Astrocyte (in vitro differentiated cells and primary cell): ENCODE data around the gene TK2. TPM values are rescaled to one million over a fixed set of nuclear protein-coding genes. Genes with fewer than 3 reads are reported as not detected.

Experiments used
- DNase-seq: peaks from one replicate; pipeline ENCODE4 v3.0.0-alpha.2; 2010; ENCODE audit warnings: low read depth
- FAIRE-seq: peaks from 2 replicates; lab custom pipeline; 2011; peaks lifted over from hg19 to GRCh38; lab: Jason Lieb, UNC
- H2AFZ ChIP-seq: 2 replicates; pipeline ENCODE4 v1.6.0; 2012; ENCODE audit warnings: low read depth, low read length, inconsistent platforms
- H3K27ac ChIP-seq: 2 replicates; pipeline ENCODE4 v1.5.1; 2011; ENCODE audit warnings: low read depth, low read length, inconsistent platforms
- H3K27me3 ChIP-seq: 2 replicates; pipeline ENCODE4 v1.6.0; 2011; ENCODE audit warnings: low read length, inconsistent platforms; ENCODE audit not compliant: insufficient read depth
- H3K36me3 ChIP-seq: 2 replicates; pipeline ENCODE4 v1.5.1; 2011; ENCODE audit warnings: low read length, inconsistent platforms; ENCODE audit not compliant: insufficient read depth
- H3K4me1 ChIP-seq: 2 replicates; pipeline ENCODE4 v1.5.1; 2011; ENCODE audit warnings: low read length, inconsistent platforms; ENCODE audit not compliant: insufficient read depth
- H3K4me2 ChIP-seq: 2 replicates; pipeline ENCODE4 v1.6.0; 2012; ENCODE audit warnings: low read length, inconsistent platforms
- H3K4me3 ChIP-seq: 2 replicates; pipeline ENCODE4 v1.5.1; 2011; ENCODE audit warnings: low read depth, mild to moderate bottlenecking, low read length, inconsistent platforms; ENCODE audit not compliant: insufficient read depth
- H3K79me2 ChIP-seq: 2 replicates; pipeline ENCODE4 v1.6.0; 2012; ENCODE audit warnings: mild to moderate bottlenecking, low read length, inconsistent platforms; ENCODE audit not compliant: insufficient read depth
- H3K9ac ChIP-seq: 2 replicates; pipeline ENCODE4 v1.6.0; 2012; ENCODE audit warnings: mild to moderate bottlenecking, low read length, inconsistent platforms
- H3K9me3 ChIP-seq: 2 replicates; pipeline ENCODE4 v1.5.1; 2012; ENCODE audit warnings: low read depth, mild to moderate bottlenecking, low read length, inconsistent platforms; ENCODE audit not compliant: insufficient read depth
- H4K20me1 ChIP-seq: 2 replicates; pipeline ENCODE4 v1.6.0; 2012; ENCODE audit warnings: low read length, inconsistent platforms; ENCODE audit not compliant: insufficient read depth
- H3K27ac Mint-ChIP-seq: one replicate; pipeline ENCODE4 v1.8.0; 2021; ENCODE audit warnings: mild to moderate bottlenecking, mixed read lengths; ENCODE audit not compliant: unreplicated experiment
- H3K27me3 Mint-ChIP-seq: one replicate; pipeline ENCODE4 v1.8.0; 2021; ENCODE audit warnings: low read depth, mixed read lengths; ENCODE audit not compliant: unreplicated experiment
- H3K36me3 Mint-ChIP-seq: one replicate; pipeline ENCODE4 v1.8.0; 2021; ENCODE audit warnings: low read depth, mixed read lengths; ENCODE audit not compliant: unreplicated experiment
- H3K4me1 Mint-ChIP-seq: one replicate; pipeline ENCODE4 v1.8.0; 2021; ENCODE audit warnings: low read depth, mixed read lengths; ENCODE audit not compliant: unreplicated experiment
- H3K4me3 Mint-ChIP-seq: one replicate; pipeline ENCODE4 v1.8.0; 2021; ENCODE audit warnings: mild to moderate bottlenecking, moderate library complexity, mixed read lengths; ENCODE audit not compliant: unreplicated experiment
- H3K9me3 Mint-ChIP-seq: one replicate; pipeline ENCODE4 v1.8.0; 2021; ENCODE audit warnings: mild to moderate bottlenecking, mixed read lengths; ENCODE audit not compliant: unreplicated experiment
- EZH2 ChIP-seq: IDR thresholded peaks from 2 replicates; pipeline ENCODE4 v1.6.1; 2012; ENCODE audit warnings: mild to moderate bottlenecking, low read length, inconsistent platforms; ENCODE audit not compliant: insufficient read depth
- total RNA-seq: library from RNA; stranded (reverse); gene quantifications from 2 replicates; pipeline ENCODE4 v1.2.1, GENCODE V29; 2021
- TF ChIP-seq, protein P1 (sequence below): IDR thresholded peaks from 2 replicates; pipeline ENCODE4 v1.5.1; 2011; ENCODE audit warnings: low read depth, mild to moderate bottlenecking, inconsistent platforms, low read length, moderate library complexity; ENCODE audit not compliant: insufficient read depth

The TK2 gene
- total RNA-seq, 1 donor from 2014 or later: 12.4 TPM

GRCh38 chr16:66538910-66539309 is 11.0 kb downstream of the TK2 start:
- Histone ChIP-seq H3K79me2 (no peaks in the 10 kb centered on the region), H3K4me3 (no peak overlapping the region), H2AFZ (no peak overlapping the region), H3K4me2 (no peak overlapping the region), H3K4me1 (peaks cover 5% of the 10 kb centered on the region), H3K9me3 (no peaks in the 10 kb centered on the region), H4K20me1 (no peaks in the 10 kb centered on the region), H3K36me3 (peaks cover 5% of the 10 kb centered on the region), H3K27me3 (no peaks in the 10 kb centered on the region), H3K27ac (no peak overlapping the region), H3K9ac (no peak overlapping the region)
- Mint-ChIP-seq H3K36me3 (peaks cover 23% of the 10 kb centered on the region), H3K9me3 (peaks cover 3% of the 10 kb centered on the region), H3K27me3 (peaks cover 9% of the 10 kb centered on the region), H3K4me1 (peaks cover 11% of the 10 kb centered on the region), H3K27ac (no peak overlapping the region), H3K4me3 (no peak overlapping the region)
- TF ChIP-seq, protein P1, sequence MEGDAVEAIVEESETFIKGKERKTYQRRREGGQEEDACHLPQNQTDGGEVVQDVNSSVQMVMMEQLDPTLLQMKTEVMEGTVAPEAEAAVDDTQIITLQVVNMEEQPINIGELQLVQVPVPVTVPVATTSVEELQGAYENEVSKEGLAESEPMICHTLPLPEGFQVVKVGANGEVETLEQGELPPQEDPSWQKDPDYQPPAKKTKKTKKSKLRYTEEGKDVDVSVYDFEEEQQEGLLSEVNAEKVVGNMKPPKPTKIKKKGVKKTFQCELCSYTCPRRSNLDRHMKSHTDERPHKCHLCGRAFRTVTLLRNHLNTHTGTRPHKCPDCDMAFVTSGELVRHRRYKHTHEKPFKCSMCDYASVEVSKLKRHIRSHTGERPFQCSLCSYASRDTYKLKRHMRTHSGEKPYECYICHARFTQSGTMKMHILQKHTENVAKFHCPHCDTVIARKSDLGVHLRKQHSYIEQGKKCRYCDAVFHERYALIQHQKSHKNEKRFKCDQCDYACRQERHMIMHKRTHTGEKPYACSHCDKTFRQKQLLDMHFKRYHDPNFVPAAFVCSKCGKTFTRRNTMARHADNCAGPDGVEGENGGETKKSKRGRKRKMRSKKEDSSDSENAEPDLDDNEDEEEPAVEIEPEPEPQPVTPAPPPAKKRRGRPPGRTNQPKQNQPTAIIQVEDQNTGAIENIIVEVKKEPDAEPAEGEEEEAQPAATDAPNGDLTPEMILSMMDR: no peak
- TF ChIP-seq EZH2: no peak
- no peak for FAIRE-seq
- no peak for DNase-seq

GRCh38 chr16:66537236-66537635 is 12.7 kb downstream of the TK2 start:
- no peaks in the 10 kb centered on the region for H3K9me3 ChIP-seq
- peaks cover 11% of the 10 kb centered on the region for H3K4me1 Mint-ChIP-seq
- H3K4me2 ChIP-seq: no peak overlapping the region
- H3K27ac Mint-ChIP-seq: no peak overlapping the region
- no peak for DNase-seq
- H3K4me3 ChIP-seq: no peak overlapping the region
- peaks cover 3% of the 10 kb centered on the region for H3K9me3 Mint-ChIP-seq
- H3K79me2 ChIP-seq: no peaks in the 10 kb centered on the region
- peaks cover 20% of the 10 kb centered on the region for H3K36me3 Mint-ChIP-seq
- H4K20me1 ChIP-seq: no peaks in the 10 kb centered on the region
- no peak overlapping the region for H3K9ac ChIP-seq
- no peak for FAIRE-seq
- H3K27me3 Mint-ChIP-seq: peaks cover 11% of the 10 kb centered on the region
- no peaks in the 10 kb centered on the region for H3K27me3 ChIP-seq
- H3K4me1 ChIP-seq: peaks cover 5% of the 10 kb centered on the region
- no peak for TF ChIP-seq EZH2
- TF ChIP-seq, protein P1: no peak
- no peak overlapping the region for H2AFZ ChIP-seq
- no peak overlapping the region for H3K4me3 Mint-ChIP-seq
- no peak overlapping the region for H3K27ac ChIP-seq
- peaks cover 5% of the 10 kb centered on the region for H3K36me3 ChIP-seq

DNA sequence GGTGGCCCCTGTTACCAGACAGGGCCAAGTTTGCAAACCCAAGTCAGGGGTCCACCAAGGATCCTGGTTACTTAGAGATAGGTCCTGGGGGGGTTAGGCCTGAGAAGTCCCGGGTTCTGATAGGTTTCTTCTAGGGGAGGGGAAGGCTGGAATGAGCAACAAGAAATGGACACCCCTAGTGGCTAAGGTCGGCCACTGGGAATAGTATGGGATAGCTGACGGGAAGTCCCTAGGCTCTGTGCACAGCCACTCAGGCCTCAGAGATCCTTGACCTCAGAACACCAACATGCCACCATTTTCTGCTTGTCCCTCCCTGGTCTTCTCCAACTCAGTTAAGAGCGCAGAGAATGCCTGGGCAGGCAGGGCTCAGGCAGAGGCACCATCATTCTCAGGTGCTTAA is 13.4 kb downstream of the TK2 start:
- TF ChIP-seq, protein P1: no peak
- TF ChIP-seq EZH2: no peak
- DNase-seq (no peak), FAIRE-seq (no peak)
- Mint-ChIP-seq H3K36me3 (peaks cover 23% of the 10 kb centered on the region), H3K9me3 (peaks cover 1% of the 10 kb centered on the region), H3K4me1 (peaks cover 11% of the 10 kb centered on the region), H3K27ac (no peak overlapping the region), H3K27me3 (peaks cover 11% of the 10 kb centered on the region), H3K4me3 (no peak overlapping the region)
- H3K36me3 ChIP-seq: peaks cover 6% of the 10 kb centered on the region
- no peaks in the 10 kb centered on the region for H3K79me2 ChIP-seq
- no peak overlapping the region for H3K4me3 ChIP-seq
- H4K20me1 ChIP-seq: no peaks in the 10 kb centered on the region
- no peaks in the 10 kb centered on the region for H3K9me3 ChIP-seq
- H2AFZ ChIP-seq: no peak overlapping the region
- H3K27me3 ChIP-seq: no peaks in the 10 kb centered on the region
- no peak overlapping the region for H3K9ac ChIP-seq
- no peak overlapping the region for H3K27ac ChIP-seq
- no peak overlapping the region for H3K4me2 ChIP-seq
- H3K4me1 ChIP-seq: peaks cover 5% of the 10 kb centered on the region
